Nephron progenitor cell (in vitro differentiated cells): ENCODE results near the gene XYLT2.
"Not testable (repeated sequence)": the region's sequence is repeated elsewhere in the genome, so short reads cannot be mapped to it uniquely, and the experiment has no call there.

ENCODE experiments used
- DNase-seq: peaks from one replicate; pipeline ENCODE4 v3.0.0; 2021
- H3K27ac Mint-ChIP-seq: 2 replicates; pipeline ENCODE4 v1.8.0; 2021; ENCODE audit warnings: mild to moderate bottlenecking, moderate library complexity, mixed read lengths
- H3K27me3 Mint-ChIP-seq: 2 replicates; pipeline ENCODE4 v1.8.0; 2021; ENCODE audit warnings: mild to moderate bottlenecking, low read depth, mixed read lengths; ENCODE audit not compliant: poor library complexity
- H3K36me3 Mint-ChIP-seq: 2 replicates; pipeline ENCODE4 v1.8.0; 2021; ENCODE audit warnings: low read depth, mixed read lengths
- H3K4me1 Mint-ChIP-seq: 2 replicates; pipeline ENCODE4 v1.8.0; 2021; ENCODE audit warnings: mixed read lengths
- H3K4me3 Mint-ChIP-seq: 2 replicates; pipeline ENCODE4 v1.8.0; 2021; ENCODE audit warnings: mild to moderate bottlenecking, moderate library complexity, mixed read lengths
- H3K9me3 Mint-ChIP-seq: 2 replicates; pipeline ENCODE4 v1.8.0; 2021; ENCODE audit warnings: mild to moderate bottlenecking, moderate library complexity, mixed read lengths
- CTCF ChIP-seq: fragments of 200-600 bp; sonication (generic); IDR thresholded peaks from 2 replicates; pipeline ENCODE4 v1.5.0; 2021; ENCODE audit warnings: antibody characterized with exemption

The XYLT2 gene

GRCh38 chr17:50311112-50311460, 34.8 kb upstream of the XYLT2 start:
- Mint-ChIP-seq H3K4me3 (no peak overlapping the region), H3K36me3 (peaks cover 3% of the 10 kb centered on the region), H3K27me3 (peaks cover 2% of the 10 kb centered on the region), H3K27ac (no peak overlapping the region), H3K9me3 (peaks cover 20% of the 10 kb centered on the region), H3K4me1 (peaks cover 58% of the 10 kb centered on the region)
- no peak for TF ChIP-seq CTCF
- DNase-seq = no peak

GRCh38 chr17:50311483-50311882, 34.4 kb upstream of the XYLT2 start:
- peaks cover 3% of the 10 kb centered on the region for H3K36me3 Mint-ChIP-seq
- TF ChIP-seq CTCF = no peak
- peak overlapping the region; percentile 31 for H3K27ac Mint-ChIP-seq
- H3K27me3 Mint-ChIP-seq = peaks cover 2% of the 10 kb centered on the region
- H3K9me3 Mint-ChIP-seq = peaks cover 20% of the 10 kb centered on the region
- no peak for DNase-seq
- peaks cover 58% of the 10 kb centered on the region for H3K4me1 Mint-ChIP-seq
- H3K4me3 Mint-ChIP-seq = no peak overlapping the region

GRCh38 chr17:50312308-50312707, 33.6 kb upstream of the XYLT2 start:
- no peak for TF ChIP-seq CTCF
- DNase-seq = no peak
- peak overlapping the region; percentile 61 for H3K27ac Mint-ChIP-seq
- H3K9me3 Mint-ChIP-seq = peaks cover 20% of the 10 kb centered on the region
- peaks cover 58% of the 10 kb centered on the region for H3K4me1 Mint-ChIP-seq
- peaks cover 2% of the 10 kb centered on the region for H3K27me3 Mint-ChIP-seq
- no peak overlapping the region for H3K4me3 Mint-ChIP-seq
- peaks cover 3% of the 10 kb centered on the region for H3K36me3 Mint-ChIP-seq

- Mint-ChIP-seq H3K9me3 (peaks cover 12% of the 10 kb centered on the region), H3K36me3 (peaks cover 3% of the 10 kb centered on the region), H3K4me3 (no peak overlapping the region), H3K27me3 (peaks cover 2% of the 10 kb centered on the region), H3K4me1 (peaks cover 58% of the 10 kb centered on the region), H3K27ac (no peak overlapping the region)
- no peak for TF ChIP-seq CTCF
- no peak for DNase-seq
Measured at GRCh38 chr17:50314456-50315011, 31.4 kb upstream of the XYLT2 start.

GRCh38 chr17:50316016-50316587, 29.8 kb upstream of the XYLT2 start:
- peaks cover 3% of the 10 kb centered on the region for H3K36me3 Mint-ChIP-seq
- H3K9me3 Mint-ChIP-seq = peaks cover 9% of the 10 kb centered on the region
- H3K27ac Mint-ChIP-seq = peak overlapping the region; percentile 74
- H3K4me1 Mint-ChIP-seq = peaks cover 49% of the 10 kb centered on the region
- no peak for TF ChIP-seq CTCF
- DNase-seq = no peak
- peaks cover 2% of the 10 kb centered on the region for H3K27me3 Mint-ChIP-seq
- peak overlapping the region; percentile 48 for H3K4me3 Mint-ChIP-seq

GRCh38 chr17:50316660-50317059, 29.3 kb upstream of the XYLT2 start:
- H3K4me3 Mint-ChIP-seq, H3K9me3 Mint-ChIP-seq, H3K27me3 Mint-ChIP-seq, H3K36me3 Mint-ChIP-seq, DNase-seq: not testable (repeated sequence)
- H3K27ac Mint-ChIP-seq = peak overlapping the region; percentile 88
- peaks cover 44% of the 10 kb centered on the region for H3K4me1 Mint-ChIP-seq
